IPS-18a (cell line): ENCODE data around the gene SERPINB4.

Experiments used
- H3K27ac ChIP-seq: one replicate; pipeline ENCODE4 v1.5.1; 2013; ENCODE audit warnings: low read length
- H3K27me3 ChIP-seq: one replicate; pipeline ENCODE4 v1.6.1; 2013; ENCODE audit warnings: mild to moderate bottlenecking, low read length; ENCODE audit not compliant: control insufficient read depth, insufficient read depth
- H3K36me3 ChIP-seq: one replicate; pipeline ENCODE4 v1.6.1; 2013; ENCODE audit warnings: low read depth, low read length; ENCODE audit not compliant: control insufficient read depth
- H3K4me1 ChIP-seq: one replicate; pipeline ENCODE4 v1.6.1; 2013; ENCODE audit warnings: low read depth, low read length; ENCODE audit not compliant: control insufficient read depth
- H3K4me3 ChIP-seq: one replicate; pipeline ENCODE4 v1.5.1; 2013; ENCODE audit warnings: low read length
- H3K9ac ChIP-seq: one replicate; pipeline ENCODE4 v1.6.1; 2013; ENCODE audit warnings: mild to moderate bottlenecking, low read length, moderate library complexity
- H3K9me3 ChIP-seq: one replicate; pipeline ENCODE4 v1.6.1; 2013; ENCODE audit warnings: low read depth, low read length; ENCODE audit not compliant: control insufficient read depth

SERPINB4 gene

GRCh38 chr18:63590966-63591695 lies 52.9 kb downstream of the SERPINB4 start:
- no peak overlapping the region for H3K27ac ChIP-seq
- no peak overlapping the region for H3K4me3 ChIP-seq
- H3K9ac ChIP-seq, result no peak overlapping the region

GRCh38 chr18:63590373-63590772 lies 53.7 kb downstream of the SERPINB4 start:
- H3K4me3 ChIP-seq, result no peak overlapping the region
- H3K36me3 ChIP-seq, result no peaks in the 10 kb centered on the region
- H3K9ac ChIP-seq, result no peak overlapping the region
- no peaks in the 10 kb centered on the region for H3K27me3 ChIP-seq
- no peaks in the 10 kb centered on the region for H3K9me3 ChIP-seq
- no peak overlapping the region for H3K27ac ChIP-seq
- no peaks in the 10 kb centered on the region for H3K4me1 ChIP-seq

More at GRCh38 chr18:63590966-63591695, 52.9 kb downstream of the SERPINB4 start:
- no peaks in the 10 kb centered on the region for H3K9me3 ChIP-seq
- H3K4me1 ChIP-seq, result no peaks in the 10 kb centered on the region
- H3K27me3 ChIP-seq, result no peaks in the 10 kb centered on the region
- H3K36me3 ChIP-seq, result no peaks in the 10 kb centered on the region

DNA sequence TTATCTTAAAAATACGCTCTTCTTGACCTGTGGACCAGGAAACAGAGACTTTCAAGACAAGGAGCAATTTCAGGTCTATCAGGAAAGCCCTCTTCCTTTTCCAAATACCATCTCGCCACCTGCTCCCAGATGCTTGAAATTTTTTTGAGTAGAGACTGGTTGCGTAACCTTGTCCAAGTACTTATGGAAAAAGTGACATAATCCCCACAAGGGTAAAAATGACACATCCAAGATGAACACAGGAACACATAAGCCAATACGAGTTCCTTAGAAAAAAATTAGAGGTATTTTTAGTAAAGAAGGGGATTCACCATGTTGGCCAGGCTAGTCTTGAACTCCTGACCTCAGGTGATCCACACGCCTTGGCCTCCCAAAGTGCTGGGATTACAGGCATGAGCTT lies 55.1 kb downstream of the SERPINB4 start:
- Histone ChIP-seq H3K9me3 (no peaks in the 10 kb centered on the region), H3K27me3 (no peaks in the 10 kb centered on the region), H3K27ac (no peak overlapping the region), H3K4me3 (no peak overlapping the region), H3K36me3 (no peaks in the 10 kb centered on the region), H3K4me1 (no peaks in the 10 kb centered on the region), H3K9ac (no peak overlapping the region)
